ENCODE results near the gene PAX4.

PAX4 gene

DNA sequence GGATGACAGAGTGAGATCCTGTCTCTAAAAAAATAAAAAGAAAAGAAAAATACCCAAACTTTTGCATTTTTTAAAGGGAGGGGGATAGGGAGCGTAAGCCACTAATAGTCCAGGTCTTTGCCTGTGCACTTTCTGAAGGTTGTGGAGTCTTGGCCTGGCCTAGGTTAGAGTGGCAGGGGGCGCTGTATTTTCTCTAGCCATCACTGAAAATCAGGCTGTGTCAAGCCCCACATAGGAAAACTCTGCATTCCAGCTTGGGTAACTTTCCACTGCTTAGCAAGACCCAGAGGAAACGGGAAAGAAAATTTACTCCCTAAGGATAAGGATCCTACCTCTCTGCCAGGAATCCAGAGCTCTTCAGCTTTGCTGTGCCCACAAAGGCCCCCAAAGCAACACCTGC, 10.5 kb upstream of the PAX4 start:
- DNase-seq = no peak

DNA sequence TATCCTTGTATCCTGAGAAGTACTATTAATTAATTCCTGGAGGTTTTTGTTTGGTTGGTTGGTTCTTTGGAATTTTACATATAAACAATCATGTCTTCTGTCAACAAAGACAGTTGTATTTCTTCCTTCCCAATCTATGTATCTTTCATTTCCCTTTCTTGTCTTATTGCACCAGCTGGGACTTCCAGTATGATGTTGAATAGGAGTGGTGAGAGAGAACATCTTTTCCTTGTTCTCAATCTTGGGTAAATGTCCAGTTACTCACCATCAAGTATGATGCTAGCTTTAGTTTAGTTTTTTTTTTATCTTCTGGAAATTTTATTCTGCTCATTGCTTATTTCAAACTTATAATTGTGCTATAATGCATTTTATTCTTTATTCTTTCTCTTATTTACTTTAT, 7.4 kb upstream of the PAX4 start:
- DNase-seq = no peak

DNA sequence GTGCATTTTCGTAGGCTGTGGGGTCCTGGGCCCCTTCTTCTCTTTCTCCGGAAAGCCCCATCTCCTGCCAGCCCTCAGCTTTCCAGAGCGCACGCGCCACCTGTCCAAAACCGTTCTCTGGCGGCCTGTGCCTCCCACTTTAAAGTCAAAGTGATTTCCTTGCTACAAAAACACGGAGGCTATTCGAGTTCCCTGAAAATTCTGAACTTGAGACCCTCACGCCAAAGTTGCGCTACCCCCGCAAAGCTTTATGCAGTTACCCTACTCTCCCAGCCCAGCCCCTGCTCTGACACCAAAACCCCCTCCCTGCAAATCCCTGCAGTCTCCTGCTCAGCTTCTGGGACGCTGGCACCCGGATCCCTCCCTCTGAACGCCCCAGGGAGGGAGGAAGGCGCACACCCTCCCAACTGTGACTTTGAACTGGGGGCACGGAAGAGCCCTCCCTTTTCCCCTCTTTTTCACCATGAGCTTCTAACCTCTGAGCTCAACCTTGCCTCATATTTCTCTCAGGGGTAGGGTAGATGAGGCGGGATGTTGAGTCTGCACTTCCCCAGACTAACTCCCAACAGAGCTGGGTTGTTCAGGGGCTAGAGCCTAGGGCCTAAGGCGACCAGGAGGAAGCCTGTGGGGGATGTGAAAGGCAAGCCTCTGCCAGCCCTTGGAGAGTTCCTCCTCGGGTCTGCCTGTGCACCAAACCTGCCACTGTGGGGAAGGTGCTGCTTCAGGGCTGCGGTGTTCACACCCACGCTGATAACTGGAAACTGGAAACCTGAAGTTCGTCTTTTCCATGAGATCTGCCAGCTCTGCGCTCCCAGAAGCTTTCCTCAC, 2.7 kb upstream of the PAX4 start:
- no peak for DNase-seq

DNA sequence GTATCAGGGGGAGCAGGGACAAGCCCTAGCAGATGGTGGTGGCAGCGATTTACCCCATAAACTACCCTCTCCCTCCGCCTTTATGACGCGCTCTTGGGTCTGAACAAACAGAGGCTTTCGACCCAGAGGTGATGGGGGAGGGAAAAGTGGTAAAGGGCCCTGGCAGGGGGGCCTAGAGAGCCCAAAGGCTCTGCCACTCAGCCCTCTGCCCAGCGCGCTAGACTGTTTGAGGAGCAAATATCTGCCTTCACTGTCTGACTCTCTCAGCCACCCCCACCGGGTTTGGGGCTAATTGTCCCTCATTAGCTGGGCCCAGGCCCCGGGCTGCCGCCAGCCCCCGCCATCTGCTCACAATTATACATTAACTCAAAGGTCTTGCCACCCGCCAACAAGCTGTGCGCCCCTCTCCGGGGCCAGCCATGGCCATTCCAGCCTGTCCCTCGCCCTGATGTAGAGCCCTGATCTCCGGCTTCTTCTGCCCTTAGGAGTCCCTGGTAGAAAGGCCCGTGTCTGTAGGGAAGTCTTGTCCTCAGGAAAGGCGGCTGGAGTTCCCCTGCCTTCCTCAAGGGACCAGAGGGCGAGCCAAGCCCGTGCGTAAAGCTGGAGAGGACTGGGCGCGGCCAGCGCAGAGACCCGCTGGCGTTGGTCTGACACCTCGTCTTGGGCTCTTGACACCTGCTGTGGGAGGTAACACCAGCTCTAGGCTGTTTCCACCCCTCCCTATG, 1.9 kb upstream of the PAX4 start:
- DNase-seq = no peak

DNA sequence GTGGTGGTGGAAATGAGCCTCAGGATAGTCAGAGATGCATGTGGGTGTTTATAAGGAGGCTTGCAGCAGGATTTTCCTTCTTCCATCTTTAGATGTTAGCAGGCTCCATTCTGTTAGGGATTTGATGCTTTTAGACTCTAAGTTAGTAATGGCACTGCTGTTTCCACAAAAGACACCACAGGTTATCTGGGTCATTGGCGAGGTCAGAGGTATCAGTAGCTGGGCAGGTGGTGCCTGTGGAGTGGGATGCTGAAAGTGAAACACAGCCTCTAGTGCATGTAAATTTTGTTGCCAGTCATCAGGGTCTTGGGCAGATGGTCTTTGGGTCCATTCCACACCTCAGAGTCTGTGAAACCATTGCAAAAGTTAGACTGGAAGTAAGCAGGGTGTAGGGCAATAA, 833 bp upstream of the PAX4 start:
- DNase-seq = no peak

DNA sequence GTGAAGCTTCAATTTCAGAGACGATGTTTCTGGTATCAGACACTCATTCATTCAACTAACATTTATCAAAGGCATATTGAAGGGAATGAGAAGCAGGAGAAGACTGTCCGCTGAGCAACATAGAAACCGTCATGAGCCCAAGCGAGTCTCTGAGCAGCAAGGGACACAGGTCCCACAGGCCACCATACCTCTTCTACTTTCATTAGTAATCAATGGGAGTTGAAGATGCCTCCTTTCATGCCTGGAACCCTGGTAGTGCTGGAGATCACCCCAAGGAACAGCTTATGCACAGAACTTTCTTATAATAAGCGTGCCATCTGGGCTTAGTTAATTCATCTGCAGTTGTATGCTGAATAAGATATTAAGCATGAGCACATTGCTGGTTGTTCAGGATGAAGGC, 1.2 kb downstream of the PAX4 start:
- no peak for DNase-seq

DNA sequence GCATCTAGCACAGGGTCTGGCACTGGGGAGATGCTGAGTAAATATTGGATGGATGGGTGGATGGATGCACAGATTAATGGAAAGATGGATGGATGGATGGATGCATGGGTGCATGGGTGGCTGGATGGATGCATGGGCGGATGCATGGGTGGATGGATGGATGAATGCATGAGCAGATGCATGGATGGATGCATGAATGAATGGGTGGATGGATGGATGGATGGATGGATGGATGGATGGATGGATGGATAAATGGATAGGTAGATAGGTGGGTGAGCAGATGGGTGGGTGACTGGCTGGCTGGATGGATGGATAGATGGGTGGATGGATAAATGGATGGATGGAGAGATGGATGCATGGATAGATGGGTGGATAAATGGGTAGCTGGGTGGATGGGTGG, 5.7 kb downstream of the PAX4 start:
- no peak for DNase-seq

DNA sequence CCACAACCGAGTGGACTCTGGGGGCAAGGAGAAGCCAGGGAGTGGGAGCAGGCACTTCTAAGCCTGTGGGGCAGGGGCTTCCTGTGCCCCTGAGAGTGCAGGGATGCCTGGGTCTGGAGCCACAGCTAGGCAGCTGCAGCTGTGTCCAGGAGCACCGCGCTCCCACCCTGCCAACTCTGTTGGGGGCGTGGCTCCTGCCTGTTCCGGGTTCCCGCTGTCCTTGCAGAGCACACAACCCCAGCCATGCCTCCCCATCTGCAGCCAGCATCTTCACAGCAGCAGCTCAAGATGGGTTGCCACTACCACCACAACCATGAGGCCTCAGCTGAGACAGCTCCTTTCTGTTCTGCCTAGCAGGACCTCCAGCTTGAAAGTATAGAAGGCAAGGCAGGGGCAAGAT, 8.6 kb downstream of the PAX4 start:
- DNase-seq = no peak

DNA sequence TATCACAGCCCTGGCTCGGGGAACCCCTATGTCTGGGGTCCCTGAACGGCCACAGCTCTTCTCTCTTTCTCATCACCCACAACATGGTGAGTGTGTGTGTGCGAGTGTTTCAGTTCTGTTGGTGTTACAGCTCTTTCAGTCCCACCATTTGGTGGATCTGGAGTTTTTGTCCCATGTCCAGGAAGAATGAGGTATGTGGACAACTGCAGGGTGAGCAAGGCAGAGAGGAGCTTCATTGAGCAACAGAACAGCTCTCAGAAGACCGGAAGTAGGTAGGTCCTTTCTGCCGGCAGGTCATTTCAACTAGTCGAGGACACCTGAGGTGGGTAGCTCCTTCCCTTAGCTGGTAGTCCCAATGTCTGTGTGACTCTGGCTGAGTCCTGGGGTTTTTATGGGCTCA, 9.5 kb downstream of the PAX4 start:
- DNase-seq = no peak

DNA sequence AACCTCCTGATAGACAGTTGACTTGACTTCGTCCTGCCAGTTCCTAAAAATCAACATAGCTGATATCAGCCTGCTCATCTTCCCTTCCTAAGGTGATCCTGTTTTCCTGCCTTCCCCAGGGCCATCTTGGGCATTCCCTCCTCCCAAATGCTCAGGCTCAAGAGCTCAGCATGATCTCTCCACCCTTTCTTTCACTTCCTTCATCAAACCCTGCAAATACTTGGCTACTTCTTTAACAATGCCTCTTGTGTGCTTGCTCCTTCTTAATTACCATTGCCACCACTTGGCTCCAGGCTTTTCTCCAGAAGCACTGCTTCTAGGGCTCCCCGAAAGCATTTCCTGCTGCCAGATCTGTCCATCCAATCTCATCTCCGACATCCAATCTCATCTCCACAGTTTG, 17.1 kb downstream of the PAX4 start:
- DNase-seq = no peak

DNA sequence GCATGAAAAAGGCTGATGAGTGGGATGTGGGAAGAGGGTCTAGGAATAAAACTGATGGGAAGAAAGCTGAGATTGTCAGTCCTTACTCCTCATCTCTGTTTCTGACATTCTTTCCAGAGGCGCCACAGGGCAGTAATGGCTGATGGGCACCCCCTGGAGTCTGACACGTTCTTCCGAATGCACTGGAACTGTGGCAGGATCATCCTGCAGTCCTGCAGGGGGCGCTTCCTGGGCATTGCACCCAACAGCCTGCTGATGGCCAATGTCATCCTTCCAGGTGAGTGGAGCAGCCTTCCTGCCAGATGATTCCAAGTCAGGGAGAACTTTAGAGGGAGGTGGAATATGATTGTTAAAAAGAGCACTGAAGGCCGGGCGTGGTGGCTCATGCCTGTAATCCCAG, 19.6 kb downstream of the PAX4 start:
- DNase-seq = no peak

DNA sequence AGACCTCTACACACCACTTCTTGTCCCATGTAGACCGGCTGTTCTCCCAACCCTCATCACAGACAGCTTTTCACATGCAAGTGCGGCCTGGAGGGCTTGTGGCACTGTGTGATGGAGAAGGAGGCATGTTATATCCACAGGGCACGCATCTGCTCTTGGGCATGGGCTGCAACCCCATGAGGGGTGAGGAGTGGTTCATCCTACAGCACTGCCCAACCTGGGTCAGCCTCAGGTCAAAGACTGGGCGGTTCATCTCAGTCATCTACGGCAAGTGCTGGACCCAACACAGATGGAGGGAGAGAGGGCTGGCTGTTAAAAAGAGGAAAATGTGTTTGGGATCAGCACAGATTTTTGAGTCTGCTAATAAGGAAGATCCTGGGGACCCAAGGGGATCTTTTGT, 22.2 kb downstream of the PAX4 start:
- no peak for DNase-seq

DNA sequence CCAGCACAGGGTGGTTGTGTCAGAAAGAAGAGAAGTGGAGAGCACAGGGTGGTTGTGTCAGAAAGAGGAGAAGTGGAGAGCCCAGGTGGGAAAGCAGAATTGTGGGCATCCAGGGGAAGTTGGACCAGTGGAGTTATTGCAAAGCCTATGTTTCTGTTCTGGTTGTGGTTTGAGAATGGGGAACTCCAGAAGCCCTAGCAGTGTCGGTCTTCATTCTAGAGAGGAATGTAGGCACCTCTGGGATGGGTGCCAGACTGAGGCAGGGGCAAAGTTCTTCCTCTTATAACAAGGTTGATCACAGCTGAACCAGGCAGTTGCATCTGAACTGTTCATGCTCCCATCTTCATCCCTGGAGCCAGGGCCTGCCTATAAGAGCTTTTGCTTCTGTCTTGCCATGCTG, 23.5 kb downstream of the PAX4 start:
- no peak for DNase-seq

DNA sequence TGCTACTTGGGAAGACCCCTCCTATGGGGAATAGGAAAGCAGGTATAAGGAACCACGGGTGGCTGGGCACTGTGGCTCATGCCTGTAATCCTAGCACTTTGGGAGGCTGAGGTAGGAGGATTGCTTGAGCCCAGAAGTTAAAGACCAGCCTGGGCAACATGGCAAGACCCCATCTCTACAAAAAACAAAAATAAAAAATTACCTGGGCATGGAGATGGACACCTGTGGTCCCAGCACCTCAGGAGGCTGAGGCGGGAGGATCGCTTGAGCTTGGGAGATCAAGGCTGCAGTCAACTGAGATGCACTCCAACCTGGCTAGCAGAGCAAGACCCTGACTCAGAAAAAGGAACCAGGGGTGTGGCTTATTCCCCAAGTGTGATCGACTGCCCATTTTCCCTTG, 25.4 kb downstream of the PAX4 start:
- DNase-seq = no peak

DNA sequence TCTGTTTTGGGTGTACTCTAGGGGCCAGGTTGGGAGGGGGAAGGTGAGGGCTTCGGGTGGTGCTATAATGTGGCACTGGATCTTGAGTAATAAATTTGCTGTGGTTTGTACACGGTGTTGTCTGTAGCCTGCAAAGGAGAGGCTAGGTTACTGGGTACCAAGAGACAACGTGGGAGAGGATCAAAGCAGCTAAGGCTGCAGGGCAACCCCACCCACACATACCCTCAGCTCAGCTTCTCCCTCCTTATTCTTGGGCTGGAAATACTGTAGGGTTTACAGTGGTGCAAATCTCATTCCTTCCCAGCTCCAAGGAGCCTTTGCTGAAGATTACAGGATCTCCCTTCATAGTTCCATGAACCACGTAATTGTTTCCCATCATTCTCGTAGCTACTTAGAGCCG, 26.4 kb downstream of the PAX4 start:
- no peak for DNase-seq

DNA sequence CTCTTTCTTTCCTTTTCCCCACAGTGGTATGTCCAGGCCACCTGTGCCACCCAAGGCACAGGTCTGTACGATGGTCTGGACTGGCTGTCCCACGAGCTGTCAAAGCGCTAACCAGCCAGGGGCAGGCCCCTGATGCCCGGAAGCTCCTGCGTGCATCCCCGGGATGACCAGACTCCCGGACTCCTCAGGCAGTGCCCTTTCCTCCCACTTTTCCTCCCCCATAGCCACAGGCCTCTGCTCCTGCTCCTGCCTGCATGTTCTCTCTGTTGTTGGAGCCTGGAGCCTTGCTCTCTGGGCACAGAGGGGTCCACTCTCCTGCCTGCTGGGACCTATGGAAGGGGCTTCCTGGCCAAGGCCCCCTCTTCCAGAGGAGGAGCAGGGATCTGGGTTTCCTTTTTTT, 26.8 kb downstream of the PAX4 start:
- DNase-seq = no peak

DNA sequence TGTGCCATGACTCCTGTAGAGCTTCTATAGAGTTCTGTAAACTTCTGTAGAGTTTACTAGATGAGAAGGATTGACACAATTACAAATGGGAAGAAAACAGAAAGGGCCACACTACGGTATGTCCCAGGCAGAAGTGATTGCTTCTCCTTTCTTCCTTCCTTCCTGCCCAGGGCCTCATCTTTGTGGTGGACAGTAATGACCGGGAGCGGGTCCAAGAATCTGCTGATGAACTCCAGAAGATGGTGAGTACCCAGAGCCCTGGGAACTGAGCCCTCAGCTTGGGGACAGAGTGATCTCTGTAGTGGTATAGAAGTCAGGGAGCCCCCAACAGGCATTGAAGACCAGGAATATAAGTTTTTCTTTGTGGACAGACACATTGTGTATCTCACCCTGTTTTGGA, 28.0 kb downstream of the PAX4 start:
- DNase-seq = no peak

DNA sequence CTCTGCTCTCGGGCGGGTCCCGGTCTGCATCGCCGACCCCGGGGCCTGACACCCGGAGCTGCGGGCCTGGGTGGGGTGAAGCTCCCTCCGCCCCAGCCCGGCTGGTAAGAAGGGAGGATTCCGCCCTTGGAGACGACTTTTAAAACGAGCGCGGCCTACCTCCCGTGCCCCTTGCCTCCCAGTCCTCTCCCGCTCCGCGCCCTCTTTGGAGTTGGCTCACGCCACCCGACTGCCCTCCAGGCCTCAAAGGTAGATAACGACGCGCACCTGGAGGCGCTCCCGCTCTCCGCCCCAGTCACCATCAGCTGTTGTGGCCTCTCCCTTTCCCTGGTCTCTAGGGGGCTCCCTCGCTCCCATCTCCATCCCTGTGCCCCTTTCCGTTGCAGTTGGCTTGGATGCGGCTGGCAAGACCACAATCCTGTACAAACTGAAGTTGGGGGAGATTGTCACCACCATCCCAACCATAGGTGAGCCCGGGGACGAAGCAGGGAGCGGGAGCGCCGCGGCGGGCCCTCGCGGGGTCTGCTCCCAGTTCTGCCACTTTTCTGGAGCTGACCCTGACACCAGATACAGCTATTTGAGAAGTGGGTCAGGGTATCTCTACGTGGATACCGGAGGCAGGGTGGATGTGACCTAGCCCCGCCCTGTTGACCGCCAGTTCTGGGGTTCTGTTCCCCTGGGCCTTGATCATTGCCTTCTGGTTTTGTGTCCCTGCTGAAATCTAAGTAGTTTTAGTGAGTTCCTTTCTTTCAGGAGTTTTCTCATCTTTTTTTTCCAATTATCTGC, 29.1 kb downstream of the PAX4 start:
- DNase-seq = no peak

DNA sequence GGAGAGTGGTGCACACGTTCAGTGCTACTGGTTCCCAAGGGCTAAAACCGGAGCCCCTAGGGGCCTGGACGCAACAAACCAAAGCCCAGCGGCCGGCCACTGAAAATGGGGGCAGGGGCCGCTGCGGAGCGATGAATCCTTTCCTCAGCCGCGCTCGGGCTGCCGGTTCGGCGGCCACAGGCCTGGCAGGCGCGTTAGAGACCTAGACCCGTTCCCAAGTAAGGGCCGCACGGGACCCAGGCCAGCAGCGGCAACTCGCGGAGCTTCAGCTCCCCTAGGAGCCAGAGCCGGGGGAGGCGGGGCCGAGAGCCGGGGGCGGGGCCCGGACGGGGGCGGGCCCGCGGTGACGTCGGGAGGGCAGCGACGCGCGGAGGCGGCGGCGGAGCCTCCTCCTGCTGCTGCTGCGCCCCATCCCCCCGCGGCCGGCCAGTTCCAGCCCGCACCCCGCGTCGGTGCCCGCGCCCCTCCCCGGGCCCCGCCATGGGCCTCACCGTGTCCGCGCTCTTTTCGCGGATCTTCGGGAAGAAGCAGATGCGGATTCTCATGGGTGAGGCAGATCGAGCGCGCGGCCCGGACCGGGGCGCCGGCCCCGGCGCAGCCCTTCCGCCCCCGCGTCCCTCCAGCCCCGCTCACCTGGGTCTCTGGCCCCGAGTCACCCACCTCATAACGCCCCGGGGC, 29.8 kb downstream of the PAX4 start, which contains the start of gene ARF5:
Gene ARF5, plus strand, starts transcription at position 393 of the 678 bp plus-strand sequence. Its CDS starts 88 bp downstream, at position 481.
- peak; percentile 14 to 44 for DNase-seq

DNA sequence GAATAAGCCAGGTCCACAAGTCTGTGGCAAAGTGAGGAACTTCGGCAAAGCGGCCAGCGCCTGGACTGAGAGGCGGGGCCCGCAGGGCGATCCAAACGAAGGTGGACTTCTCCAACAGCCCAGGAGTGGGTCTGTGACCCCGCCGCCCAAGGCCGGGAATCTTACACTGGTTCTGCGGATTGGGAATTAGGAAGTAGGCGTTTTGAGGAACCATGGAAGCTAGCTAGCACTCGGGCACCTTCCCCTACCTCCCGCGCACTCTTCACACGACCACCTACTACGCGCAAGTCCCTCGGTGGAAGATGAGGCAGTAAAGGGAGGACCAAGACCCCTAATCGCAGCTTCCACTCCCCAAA, 30.3 kb downstream of the PAX4 start:
- DNase-seq = no peak

DNA sequence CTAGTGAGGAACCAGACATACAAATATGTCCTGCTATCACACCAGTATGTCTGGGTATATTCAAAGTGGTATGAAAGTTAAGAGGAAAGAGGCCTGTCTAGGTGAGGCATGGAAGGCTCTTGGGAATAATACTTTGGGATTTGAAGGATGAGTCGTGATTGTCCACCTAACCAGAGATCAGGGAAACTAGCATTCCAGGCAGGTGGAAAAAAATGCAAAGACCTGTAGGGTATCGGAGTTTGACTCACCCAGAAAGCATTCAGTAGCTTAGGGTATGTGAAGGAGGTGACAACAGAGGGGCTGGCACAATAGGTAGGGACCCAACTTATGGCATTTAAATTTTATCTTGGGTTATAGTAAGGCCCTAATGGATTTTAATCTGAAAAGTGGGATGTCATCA, 31.6 kb downstream of the PAX4 start:
- no peak for DNase-seq

DNA sequence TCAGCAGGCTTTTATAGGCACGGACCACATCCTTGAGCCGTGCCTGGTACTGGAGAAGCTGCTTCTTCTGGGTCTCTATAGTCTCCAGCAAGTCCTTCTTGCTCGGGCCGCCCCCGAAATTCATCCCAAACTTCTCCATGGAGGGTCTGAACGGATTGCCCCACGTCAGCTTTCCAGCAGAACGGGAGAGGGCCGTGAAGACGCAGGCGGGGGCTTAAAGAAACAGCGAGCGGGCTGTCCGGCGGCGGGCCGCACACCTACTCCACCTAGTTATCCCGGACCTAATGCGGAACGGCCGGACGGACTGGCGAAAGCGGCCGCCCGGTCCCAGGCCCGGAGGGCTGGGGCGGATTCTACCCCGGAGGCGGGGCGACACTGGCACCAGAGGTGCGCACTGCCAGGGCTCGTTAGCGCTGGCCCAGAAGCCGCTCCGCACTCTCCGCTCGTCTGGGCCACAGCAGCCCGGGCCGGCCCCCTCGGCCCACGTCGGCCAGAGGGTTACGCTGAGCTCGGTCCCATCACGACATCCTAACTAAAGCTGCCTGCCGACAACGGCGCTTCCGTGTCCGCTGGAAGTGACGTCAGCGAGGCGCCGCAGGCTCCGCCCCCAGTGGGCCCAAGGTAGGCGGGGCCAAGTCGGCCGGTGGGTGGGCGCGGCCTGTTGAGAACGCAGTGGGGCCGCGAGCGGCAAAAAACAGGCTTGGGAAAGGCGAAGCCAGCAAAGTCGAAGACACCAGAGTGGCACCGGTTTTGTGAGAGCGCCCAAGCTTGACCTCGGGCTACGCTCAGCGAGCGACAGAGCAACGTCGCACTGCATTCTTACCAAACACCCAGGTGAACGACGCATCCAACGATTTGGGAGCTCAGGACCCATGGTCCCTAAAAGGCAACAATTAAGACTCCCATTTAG, 32.6 kb downstream of the PAX4 start, which contains the start of gene GCC1:
Gene GCC1, minus strand, starts transcription at position 553 of the 910 bp plus-strand sequence. Its CDS starts 414 bp downstream, at position 139.
- DNase-seq = peak; percentile 52 to 68

Measured in cerebellar nuclear complex (tissue), 1 donor.